Activated naive CD4-positive, alpha-beta T cell treated with anti-CD3 and anti-CD28 coated beads for 36 hours (primary cell): ENCODE data around the gene POLA2. TPM values are rescaled to one million over a fixed set of nuclear protein-coding genes. Genes with fewer than 3 reads are reported as not detected.
"Not testable (repeated sequence)": the region's sequence is repeated elsewhere in the genome, so short reads cannot be mapped to it uniquely, and the experiment has no call there.

ENCODE experiments used
- CTCF ChIA-PET: fragments of 350-600 bp; sonication (Branson Sonifier 250); formaldehyde crosslinking; loops from one replicate; lab custom pipeline; 2021; ENCODE audit warnings: antibody characterized with exemption; lab: Charles Lee
- DNase-seq: peaks from one replicate; pipeline ENCODE4 v3.0.0-alpha.2; 2020
- H3K27ac Mint-ChIP-seq: one replicate; pipeline ENCODE4 v1.8.0; 2021; ENCODE audit warnings: mild to moderate bottlenecking, mixed read lengths
- H3K27me3 Mint-ChIP-seq: one replicate; pipeline ENCODE4 v1.8.0; 2021; ENCODE audit warnings: low read depth, mixed read lengths
- H3K36me3 Mint-ChIP-seq: one replicate; pipeline ENCODE4 v1.8.0; 2021; ENCODE audit warnings: low read depth, mixed read lengths
- H3K4me1 Mint-ChIP-seq: one replicate; pipeline ENCODE4 v1.8.0; 2021; ENCODE audit warnings: low read depth, mixed read lengths
- H3K4me3 Mint-ChIP-seq: one replicate; pipeline ENCODE4 v1.8.0; 2021; ENCODE audit warnings: mild to moderate bottlenecking, moderate library complexity, mixed read lengths
- H3K9me3 Mint-ChIP-seq: one replicate; pipeline ENCODE4 v1.8.0; 2021; ENCODE audit warnings: mixed read lengths
- intact Hi-C: fragments of 100-400 bp; cut with micrococcal nuclease; formaldehyde crosslinking; loops from one replicate; pipeline ENCODE4 v1.15.1; 2023
- total RNA-seq, 2 experiments: library from RNA; stranded (reverse); gene quantifications; one replicate each; pipeline ENCODE4 v1.2.3, GENCODE V29; 2021

Gene POLA2
- total RNA-seq, 2 experiments from 2014 or later = 65.1 to 67.0 TPM

DNA sequence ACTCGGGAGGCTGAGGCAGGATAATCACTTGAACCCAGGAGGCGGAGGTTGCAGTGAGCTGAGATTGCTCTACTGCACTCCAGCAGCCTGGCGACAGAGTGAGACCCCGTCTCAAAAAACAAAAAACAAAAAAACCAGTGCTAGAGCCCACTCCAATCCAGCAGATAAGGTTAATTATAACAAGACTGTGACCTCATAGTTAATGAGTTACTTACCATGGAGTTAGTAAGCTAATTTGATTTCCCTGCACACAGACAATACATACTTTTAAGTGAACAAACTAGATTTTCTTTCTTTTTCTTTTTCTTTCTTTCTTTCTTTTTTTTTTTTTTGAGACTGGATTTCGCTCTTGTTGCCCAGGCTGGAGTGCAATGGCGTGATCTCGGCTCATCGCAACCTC, 16.7 kb upstream of the POLA2 start:
- H3K27me3 Mint-ChIP-seq, DNase-seq, H3K27ac Mint-ChIP-seq, H3K4me1 Mint-ChIP-seq, H3K36me3 Mint-ChIP-seq, H3K4me3 Mint-ChIP-seq, intact Hi-C loops, H3K9me3 Mint-ChIP-seq: not testable (repeated sequence)
- CTCF ChIA-PET = interaction anchor here (1.2 kb wide), 1 partner anchor 70 kb away, joined by 4 read pairs; the partner anchor contains the start of gene CDC42EP2

DNA sequence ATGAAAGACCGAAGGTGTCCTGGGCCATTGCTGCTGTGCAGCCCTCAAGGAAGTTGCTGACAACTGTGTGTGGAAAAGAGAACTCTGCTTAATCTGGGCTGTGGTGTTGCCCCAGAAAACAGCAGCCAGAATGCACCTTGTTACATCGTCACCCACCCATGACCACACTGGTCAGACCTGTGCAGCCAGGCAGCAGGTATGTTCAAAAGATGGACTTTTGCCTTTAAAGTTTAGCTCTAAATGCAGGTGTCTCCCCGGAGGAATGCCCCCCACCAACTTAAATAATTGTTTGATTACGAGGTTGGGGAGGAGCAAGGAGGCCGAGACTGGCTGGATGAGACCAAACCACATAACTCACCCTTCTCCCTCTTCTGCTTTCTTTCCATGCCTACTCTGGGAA, 15.3 kb upstream of the POLA2 start:
- CTCF ChIA-PET = interaction anchor here (1.2 kb wide), 1 partner anchor 21 kb away, joined by 4 read pairs; no protein-coding TSS in a partner anchor
- peaks cover 9% of the 10 kb centered on the region for H3K9me3 Mint-ChIP-seq
- intact Hi-C loops = no loop called here

DNA sequence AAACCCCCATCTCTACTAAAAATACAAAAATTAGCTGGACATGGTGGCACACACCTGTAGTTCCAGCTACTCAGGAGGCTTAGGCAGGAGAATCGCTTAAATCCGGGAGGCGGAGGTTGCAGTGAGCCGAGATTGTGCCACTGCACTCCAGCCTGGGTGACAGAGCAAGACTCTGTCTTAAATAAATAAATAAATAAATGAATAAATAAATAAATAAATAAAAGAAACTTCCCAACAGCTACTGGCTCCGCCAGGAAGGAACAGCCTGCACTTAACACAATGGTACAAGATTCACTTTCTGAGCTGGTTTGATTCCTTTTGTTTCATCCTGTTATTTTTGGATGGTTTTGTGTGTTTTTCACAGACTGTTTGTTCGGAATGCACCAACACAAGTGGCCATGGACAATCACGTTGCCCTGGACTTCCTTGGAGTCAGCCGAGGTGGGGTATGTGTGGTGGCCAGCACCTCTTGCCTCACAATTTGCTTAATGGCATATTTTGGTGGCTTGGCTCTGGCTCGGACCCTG, 13.5 kb upstream of the POLA2 start:
- H3K4me3 Mint-ChIP-seq, H3K36me3 Mint-ChIP-seq, intact Hi-C loops, H3K4me1 Mint-ChIP-seq, H3K27me3 Mint-ChIP-seq, H3K9me3 Mint-ChIP-seq, H3K27ac Mint-ChIP-seq, DNase-seq: not testable (repeated sequence)
- CTCF ChIA-PET = interaction anchor here (0.6 to 1.8 kb wide), 6 partner anchors 23 to 81 kb away, joined by 3 to 7 read pairs (median 3); no protein-coding TSS in a partner anchor

More for the DNA sequence above, 15.3 kb upstream of the POLA2 start:
- DNase-seq = no peak
- Mint-ChIP-seq H3K4me1 (no peaks in the 10 kb centered on the region), H3K4me3 (no peak overlapping the region), H3K27ac (no peak overlapping the region), H3K36me3 (peaks cover 3% of the 10 kb centered on the region), H3K27me3 (no peaks in the 10 kb centered on the region)

DNA sequence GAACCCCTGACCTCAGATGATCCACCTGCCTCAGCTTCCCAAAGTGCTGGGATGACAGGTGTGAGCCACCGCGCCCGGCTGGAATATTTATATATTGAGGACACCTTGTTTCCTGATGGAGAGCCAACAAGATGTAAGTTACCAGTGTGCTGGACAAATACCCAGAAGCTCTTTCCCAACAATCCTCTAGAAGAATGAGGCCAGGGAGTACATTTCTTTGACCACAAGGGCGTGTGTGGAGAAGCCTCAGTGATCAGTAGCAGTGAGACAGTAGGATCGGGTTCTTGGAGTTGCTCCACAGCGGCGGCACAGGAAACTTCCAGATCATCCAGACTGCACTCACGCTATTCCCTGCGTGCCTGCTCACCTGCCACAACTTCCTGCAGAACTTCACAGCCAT, 10.3 kb upstream of the POLA2 start:
- intact Hi-C loops = loop anchor here (10.0 kb wide), 1 partner anchor 67 kb away; the partner anchor contains the start of gene CAPN1
- no peak overlapping the region for H3K27ac Mint-ChIP-seq
- no peaks in the 10 kb centered on the region for H3K9me3 Mint-ChIP-seq
- DNase-seq = no peak
- no peaks in the 10 kb centered on the region for H3K27me3 Mint-ChIP-seq
- no peaks in the 10 kb centered on the region for H3K36me3 Mint-ChIP-seq
- no peaks in the 10 kb centered on the region for H3K4me1 Mint-ChIP-seq
- no peak overlapping the region for H3K4me3 Mint-ChIP-seq
- CTCF ChIA-PET = interaction anchor here (0.8 to 1.8 kb wide), 3 partner anchors 14 to 116 kb away, joined by 4 to 8 read pairs (median 5); no protein-coding TSS in a partner anchor

DNA sequence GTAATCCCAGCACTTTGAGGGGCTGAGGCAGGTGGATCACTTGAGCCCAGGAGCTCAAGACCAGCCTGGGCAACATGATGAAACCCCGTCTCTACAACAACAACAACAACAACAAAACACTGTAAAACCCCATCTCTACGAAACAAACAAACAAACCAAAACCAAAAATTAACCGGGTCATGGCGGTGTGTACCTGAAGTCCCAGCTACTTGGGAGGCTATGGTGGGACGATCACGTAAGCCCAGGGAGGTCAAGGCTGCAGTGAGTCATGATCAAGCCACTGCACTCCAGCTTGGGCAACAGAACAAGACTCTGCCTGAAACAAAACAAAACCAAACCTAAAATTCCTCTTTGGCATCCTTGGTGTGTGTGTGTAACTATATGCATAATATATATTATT, 7.0 kb upstream of the POLA2 start:
- no peaks in the 10 kb centered on the region for H3K27me3 Mint-ChIP-seq
- no peak overlapping the region for H3K27ac Mint-ChIP-seq
- H3K4me1 Mint-ChIP-seq = no peaks in the 10 kb centered on the region
- H3K9me3 Mint-ChIP-seq = no peaks in the 10 kb centered on the region
- H3K4me3 Mint-ChIP-seq = no peak overlapping the region
- CTCF ChIA-PET = interaction anchor here (1.5 kb wide), 1 partner anchor 30 kb away, joined by 4 read pairs; no protein-coding TSS in a partner anchor
- intact Hi-C loops = loop anchor here (10.0 kb wide), 1 partner anchor 70 kb away; the partner anchor contains the start of gene CAPN1
- DNase-seq = no peak
- H3K36me3 Mint-ChIP-seq = no peaks in the 10 kb centered on the region

DNA sequence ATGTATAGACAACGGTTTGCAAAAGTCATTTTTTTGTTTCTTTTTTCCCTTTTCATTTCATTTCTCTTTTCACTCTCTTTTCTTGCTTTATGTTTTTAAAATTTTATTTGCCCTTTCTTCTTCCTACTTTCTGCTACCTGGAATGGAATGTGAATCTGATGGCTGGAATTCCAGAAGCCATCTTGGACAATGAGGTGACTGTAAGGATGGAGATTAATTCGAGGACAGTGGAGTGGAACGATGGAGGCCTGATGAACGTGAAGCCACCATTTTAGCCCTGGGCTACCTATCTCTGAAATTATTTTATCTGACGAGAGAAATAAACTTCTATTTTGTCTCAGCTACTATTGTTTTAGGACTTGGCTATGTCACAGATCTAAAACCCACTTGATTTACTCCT, 2.8 kb upstream of the POLA2 start:
- Mint-ChIP-seq H3K4me1 (peaks cover 26% of the 10 kb centered on the region), H3K9me3 (no peaks in the 10 kb centered on the region), H3K27me3 (no peaks in the 10 kb centered on the region), H3K36me3 (peaks cover 17% of the 10 kb centered on the region), H3K4me3 (no peak overlapping the region), H3K27ac (no peak overlapping the region)
- CTCF ChIA-PET = interaction anchor here (0.7 kb wide), 2 partner anchors 19 to 51 kb away, joined by 3 read pairs; no protein-coding TSS in a partner anchor
- intact Hi-C loops = loop anchor here (10.0 kb wide), 1 partner anchor 74 kb away; the partner anchor contains the start of gene CAPN1
- DNase-seq = no peak

DNA sequence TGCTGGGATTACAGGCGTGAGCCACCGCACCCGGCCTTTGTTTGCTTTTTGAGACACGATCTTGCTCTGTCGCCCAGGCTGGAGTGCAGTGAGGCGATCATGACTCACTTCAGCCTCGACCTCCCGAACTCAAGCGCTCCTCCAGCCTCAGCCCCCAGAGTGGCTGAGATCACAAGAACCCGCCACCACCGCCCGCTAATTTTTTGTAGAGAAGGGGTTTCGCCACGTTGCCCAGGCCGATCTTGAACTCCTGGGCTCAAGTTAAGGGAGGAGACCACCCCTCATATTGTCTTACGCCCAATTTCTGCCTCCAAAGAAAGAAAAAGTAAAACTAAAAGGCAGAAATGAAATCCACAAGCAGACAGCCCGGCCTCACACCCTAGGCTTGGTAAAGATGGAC, 1.5 kb upstream of the POLA2 start:
- Mint-ChIP-seq H3K4me3 (no peak overlapping the region), H3K9me3 (no peaks in the 10 kb centered on the region), H3K27ac (no peak overlapping the region), H3K27me3 (no peaks in the 10 kb centered on the region), H3K4me1 (peaks cover 36% of the 10 kb centered on the region), H3K36me3 (peaks cover 26% of the 10 kb centered on the region)
- CTCF ChIA-PET = interaction anchor here (0.7 kb wide), 1 partner anchor 132 kb away, joined by 3 read pairs; no protein-coding TSS in a partner anchor
- intact Hi-C loops = loop anchor here (5.0 kb wide), 4 partner anchors 72 to 248 kb away; partner anchors contain the start of genes ARL2, DPF2, SYVN1 and TM7SF2
- no peak for DNase-seq

DNA sequence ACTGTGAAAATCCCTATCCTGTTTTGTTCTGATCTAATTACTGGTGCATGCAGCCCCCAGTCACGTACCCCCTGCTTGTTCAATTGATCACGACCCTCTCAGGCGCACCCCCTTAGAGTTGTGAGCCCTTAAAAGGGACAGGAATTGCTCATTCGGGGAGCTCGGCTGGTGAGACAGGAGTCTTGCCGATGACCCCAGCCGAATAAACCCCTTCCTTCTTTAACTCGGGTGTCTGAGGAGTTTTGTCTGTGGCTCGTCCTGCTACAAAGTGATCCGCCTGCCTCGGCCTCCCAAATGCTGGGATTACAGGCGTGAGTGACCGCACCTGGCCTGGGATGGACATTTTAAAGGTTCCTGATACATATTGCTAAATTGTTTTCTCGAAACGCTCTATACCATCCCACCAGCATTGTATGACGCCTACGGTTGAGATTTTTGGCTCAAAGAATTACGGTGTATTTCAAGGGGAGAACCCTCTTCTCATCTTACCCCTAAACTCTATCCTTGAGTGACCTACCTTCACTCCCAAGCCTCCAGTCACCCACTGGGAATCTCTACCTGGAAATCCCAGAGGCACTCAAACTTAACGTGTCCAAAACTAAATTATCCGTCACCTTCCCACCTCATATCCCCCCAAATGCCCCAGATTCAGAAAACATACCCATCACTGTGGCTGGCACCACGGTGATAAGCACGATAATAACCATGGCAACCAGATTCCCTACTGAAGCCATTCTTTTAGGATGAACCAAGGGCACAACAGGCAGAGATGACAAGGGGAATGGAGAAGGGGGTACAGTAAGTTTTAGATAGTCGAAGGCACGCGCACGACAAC, 789 bp upstream of the POLA2 start:
- Mint-ChIP-seq H3K4me3 (peak overlapping the region; percentile 93), H3K27me3 (no peaks in the 10 kb centered on the region), H3K36me3 (peaks cover 32% of the 10 kb centered on the region), H3K27ac (peak overlapping the region; percentile 94), H3K4me1 (peaks cover 41% of the 10 kb centered on the region), H3K9me3 (no peaks in the 10 kb centered on the region)
- no peak for DNase-seq
- intact Hi-C loops = loop anchor here (1.0 to 5.0 kb wide), 5 partner anchors 71 to 482 kb away; partner anchors contain the start of genes ARL2, DPF2, SYVN1 and TM7SF2
- CTCF ChIA-PET = interaction anchor here (0.6 to 2.5 kb wide), 9 partner anchors 11 to 246 kb away, joined by 3 to 15 read pairs (median 4); no protein-coding TSS in a partner anchor

DNA sequence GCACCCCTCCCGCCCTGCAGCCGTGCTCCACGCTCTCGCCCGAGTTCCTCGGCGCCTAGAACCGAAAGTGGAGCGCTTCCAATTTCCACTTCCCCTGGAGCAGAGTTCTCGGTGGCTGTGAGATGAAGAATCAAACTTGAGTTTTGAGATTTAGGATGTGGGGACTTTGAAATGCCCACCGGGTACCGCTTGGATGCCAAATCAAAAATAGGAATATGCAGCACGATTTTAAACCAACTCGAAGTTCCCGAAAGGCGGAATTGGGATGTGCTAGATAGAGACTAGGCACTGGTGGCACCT, 569 bp downstream of the POLA2 start:
- intact Hi-C loops = loop anchor here (2.0 to 5.0 kb wide), 5 partner anchors 16 to 250 kb away; partner anchors contain the start of genes ARL2, DPF2, SYVN1 and TM7SF2
- peaks cover 44% of the 10 kb centered on the region for H3K4me1 Mint-ChIP-seq
- H3K9me3 Mint-ChIP-seq = no peaks in the 10 kb centered on the region
- H3K27ac Mint-ChIP-seq = peak overlapping the region; percentile 94
- peak overlapping the region; percentile 93 for H3K4me3 Mint-ChIP-seq
- H3K27me3 Mint-ChIP-seq = no peaks in the 10 kb centered on the region
- H3K36me3 Mint-ChIP-seq = peaks cover 40% of the 10 kb centered on the region
- CTCF ChIA-PET = interaction anchor here (1.0 to 2.5 kb wide), 10 partner anchors 9 to 248 kb away, joined by 3 to 15 read pairs (median 5); partner anchors contain the start of gene DPF2
- no peak for DNase-seq

DNA sequence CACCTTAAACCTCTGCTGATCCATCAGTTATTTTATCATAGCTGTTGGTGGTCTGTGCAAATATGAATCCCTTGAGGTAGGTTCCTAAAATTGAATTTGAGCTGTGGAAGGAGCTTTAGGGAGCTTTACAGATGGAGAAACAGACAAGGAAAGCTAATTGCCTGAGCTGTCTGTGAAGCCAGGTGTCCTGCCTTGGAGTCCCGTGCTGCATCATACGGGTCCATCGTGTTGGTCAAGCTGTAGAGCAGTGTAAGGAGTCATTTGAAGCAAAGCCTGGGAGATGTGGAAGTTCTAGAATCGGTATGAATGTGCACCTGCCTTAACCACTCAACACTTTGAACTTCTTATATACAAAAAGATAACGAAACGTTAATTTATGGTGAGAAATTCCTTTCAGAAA, 1.0 kb downstream of the POLA2 start:
- H3K9me3 Mint-ChIP-seq = no peaks in the 10 kb centered on the region
- DNase-seq = peak; percentile 13
- CTCF ChIA-PET = interaction anchor here (1.1 to 2.5 kb wide), 8 partner anchors 12 to 248 kb away, joined by 3 to 15 read pairs (median 5); partner anchors contain the start of gene DPF2
- intact Hi-C loops = loop anchor here (2.0 to 5.0 kb wide), 5 partner anchors 16 to 250 kb away; partner anchors contain the start of genes ARL2, DPF2, SYVN1 and TM7SF2
- H3K36me3 Mint-ChIP-seq = peaks cover 42% of the 10 kb centered on the region
- no peaks in the 10 kb centered on the region for H3K27me3 Mint-ChIP-seq
- peak overlapping the region; percentile 93 for H3K4me3 Mint-ChIP-seq
- peaks cover 44% of the 10 kb centered on the region for H3K4me1 Mint-ChIP-seq
- peak overlapping the region; percentile 94 for H3K27ac Mint-ChIP-seq

DNA sequence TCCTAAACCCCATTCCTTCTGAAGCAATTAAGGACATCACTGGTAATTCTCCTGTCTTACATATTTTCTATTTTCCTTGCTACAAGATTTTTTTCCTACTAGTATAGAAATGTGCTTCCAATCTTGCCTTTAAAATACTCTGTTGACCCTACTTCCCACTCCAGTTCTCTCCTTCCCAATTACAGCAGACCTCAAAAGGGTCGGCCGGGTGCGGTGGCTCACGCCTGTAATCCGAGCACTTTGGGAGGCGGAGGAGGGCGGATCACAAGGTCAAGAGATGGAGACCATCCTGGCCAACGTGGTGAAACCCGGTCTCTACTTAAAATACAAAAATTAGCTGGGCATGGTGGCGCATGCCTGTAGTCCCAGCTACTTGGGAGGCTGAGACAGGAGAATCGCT, 3.0 kb downstream of the POLA2 start:
- Mint-ChIP-seq H3K36me3 (peaks cover 53% of the 10 kb centered on the region), H3K4me3 (peak overlapping the region; percentile 13), H3K4me1 (peaks cover 44% of the 10 kb centered on the region)
- not testable (repeated sequence) for H3K9me3 Mint-ChIP-seq, DNase-seq, H3K27ac Mint-ChIP-seq, H3K27me3 Mint-ChIP-seq
- intact Hi-C loops = loop anchor here (5.0 kb wide), 4 partner anchors 68 to 252 kb away; partner anchors contain the start of genes ARL2, DPF2, SYVN1 and TM7SF2
- CTCF ChIA-PET = interaction anchor here (1.1 to 2.1 kb wide), 3 partner anchors 9 to 37 kb away, joined by 3 to 8 read pairs (median 3); no protein-coding TSS in a partner anchor

DNA sequence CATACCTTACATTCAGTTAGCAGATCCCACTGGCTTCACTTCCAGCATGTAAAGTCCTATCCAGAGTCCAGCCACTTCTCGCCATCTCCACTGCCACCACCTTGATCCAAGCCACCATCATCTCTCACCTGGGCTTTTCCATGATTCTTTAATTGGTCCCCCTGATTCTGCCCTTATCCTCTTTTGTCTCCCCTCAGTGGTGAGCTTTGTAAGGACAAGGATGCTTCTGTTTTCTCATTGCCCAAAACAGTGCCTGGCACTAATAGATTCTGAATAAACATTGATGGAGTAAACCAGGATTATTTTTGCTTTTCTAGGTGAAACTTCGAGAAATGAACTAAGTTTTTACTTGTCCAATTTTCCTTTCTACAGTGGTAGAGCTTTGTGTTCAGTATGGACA, 4.4 kb downstream of the POLA2 start:
- intact Hi-C loops = no loop called here
- Mint-ChIP-seq H3K4me1 (peaks cover 36% of the 10 kb centered on the region), H3K4me3 (no peak overlapping the region), H3K36me3 (peaks cover 60% of the 10 kb centered on the region), H3K27me3 (no peaks in the 10 kb centered on the region), H3K9me3 (no peaks in the 10 kb centered on the region), H3K27ac (no peak overlapping the region)
- no peak for DNase-seq
- CTCF ChIA-PET = interaction anchor here (0.8 to 2.1 kb wide), 6 partner anchors 9 to 67 kb away, joined by 3 to 11 read pairs (median 4); no protein-coding TSS in a partner anchor
